SK-N-SH (cell line): ENCODE measurements around the gene ENDOV. TPM values are rescaled to one million over a fixed set of nuclear protein-coding genes. Genes with fewer than 3 reads are reported as not detected.

Source experiments
- CTCF ChIA-PET: fragments of 300-600, 350-600 bp; formaldehyde crosslinking; extraction: SDS; loops from one replicate; lab custom pipeline; 2021; lab: Yijun Ruan, JAX
- POLR2A ChIA-PET: fragments of 350-600 bp; sonication (Branson Sonifier 250); formaldehyde crosslinking; extraction: SDS; loops from one replicate; lab custom pipeline; 2020; ENCODE audit warnings: antibody characterized with exemption, inconsistent platforms; lab: Yijun Ruan, JAX
- DNase-seq: peaks from one replicate; pipeline ENCODE4 v3.0.0; 2012
- H2AFZ ChIP-seq: fragments of 200-600 bp; sonication (generic); 2 replicates; pipeline ENCODE4 v1.8.1; 2016; ENCODE audit warnings: antibody characterized with exemption, mild to moderate bottlenecking, low read depth
- H3F3A ChIP-seq: fragments of 200-600 bp; sonication (generic); replicated peaks from 2 replicates; pipeline ENCODE3; 2016; ENCODE audit warnings: antibody characterized with exemption, mild to moderate bottlenecking; ENCODE audit not compliant: insufficient read depth
- H3K27ac ChIP-seq, 2 experiments: fragments of 200-500 bp in 1 of 2; fragments of 200-600 bp in 1 of 2; sonication (Bioruptor generic) in 1 of 2; sonication (generic), shearing (Covaris generic) in 1 of 2; 2 replicates each; pipeline versions ENCODE4 v1.5.1 to v1.6.1; 2014 to 2016; ENCODE audit warnings: low read depth in 2 of 2, inconsistent platforms in 1 of 2, low read length in 1 of 2, mild to moderate bottlenecking in 1 of 2, mixed read lengths in 1 of 2
- H3K27me3 ChIP-seq: fragments of 200-600 bp; sonication (generic), shearing (Covaris generic); 2 replicates; pipeline ENCODE4 v1.6.1; 2016; ENCODE audit warnings: mixed run types; ENCODE audit not compliant: insufficient read depth
- H3K36me3 ChIP-seq, 2 experiments: fragments of 200-500 bp in 1 of 2; fragments of 200-600 bp in 1 of 2; sonication (Bioruptor generic) in 1 of 2; sonication (generic) in 1 of 2; replicated peaks in 1 of 2; 2 replicates each; pipeline versions ENCODE3 to v1.5.1; 2014 to 2016; ENCODE audit warnings: low read length in 1 of 2, mild to moderate bottlenecking in 1 of 2; ENCODE audit not compliant: insufficient read depth in 2 of 2, control insufficient read depth in 1 of 2
- H3K4me1 ChIP-seq, 2 experiments: fragments of 200-500 bp in 1 of 2; fragments of 200-600 bp in 1 of 2; sonication (Bioruptor generic) in 1 of 2; sonication (generic), shearing (Covaris generic) in 1 of 2; 2 replicates each; pipeline versions ENCODE4 v1.5.1 to v1.6.1; 2014 to 2016; ENCODE audit warnings: low read depth in 1 of 2, low read length in 1 of 2, mixed run types in 1 of 2; ENCODE audit not compliant: insufficient read depth in 2 of 2, control insufficient read depth in 1 of 2
- H3K4me2 ChIP-seq: fragments of 200-600 bp; sonication (generic), shearing (Covaris generic); 2 replicates; pipeline ENCODE4 v1.6.1; 2017; ENCODE audit warnings: mixed run types
- H3K4me3 ChIP-seq, 2 experiments: fragments of 200-500 bp in 1 of 2; fragments of 200-600 bp in 1 of 2; sonication (Bioruptor generic) in 1 of 2; sonication (generic), shearing (Covaris generic) in 1 of 2; 2 replicates each; pipeline versions ENCODE4 v1.5.1 to v1.8.1; 2014 to 2016; ENCODE audit warnings: low read depth in 2 of 2, inconsistent platforms in 1 of 2, low read length in 1 of 2, mild to moderate bottlenecking in 1 of 2, mixed read lengths in 1 of 2, moderate library complexity in 1 of 2
- H3K79me2 ChIP-seq: fragments of 200-600 bp; sonication (generic); 2 replicates; pipeline ENCODE4 v1.8.1; 2017; ENCODE audit warnings: mild to moderate bottlenecking; ENCODE audit not compliant: insufficient read depth
- H3K9ac ChIP-seq: fragments of 200-600 bp; sonication (generic); 2 replicates; pipeline ENCODE4 v1.6.1; 2017; ENCODE audit warnings: mixed run types
- H3K9me2 ChIP-seq: fragments of 200-600 bp; sonication (generic); 2 replicates; pipeline ENCODE4 v1.6.1; 2017; ENCODE audit warnings: mixed run types
- H3K9me3 ChIP-seq: fragments of 200-600 bp; sonication (generic); 2 replicates; pipeline ENCODE4 v1.6.1; 2017; ENCODE audit warnings: mixed run types, mild to moderate bottlenecking, moderate library complexity
- H4K20me1 ChIP-seq: fragments of 200-600 bp; sonication (generic); 2 replicates; pipeline ENCODE4 v1.6.1; 2017; ENCODE audit warnings: mild to moderate bottlenecking, mixed run types; ENCODE audit not compliant: insufficient read depth
- EP300 ChIP-seq, 2 experiments: IDR thresholded peaks; 2 replicates each; pipeline versions ENCODE4 v1.4.0 to v1.6.1; 2012; ENCODE audit warnings: borderline replicate concordance in 1 of 2, low read depth in 1 of 2, low read length in 1 of 2
- FOXJ3 ChIP-seq: sonication (generic); formaldehyde crosslinking; IDR thresholded peaks from 2 replicates; pipeline ENCODE4 v1.5.1; 2020; ENCODE audit warnings: mild to moderate bottlenecking, missing genetic modification reagents
- NRF1 ChIP-seq: IDR thresholded peaks from 2 replicates; pipeline ENCODE4 v1.6.1; 2012; ENCODE audit warnings: low read depth, mild to moderate bottlenecking, low read length
- POLR2AphosphoS5 ChIP-seq: IDR thresholded peaks from 2 replicates; pipeline ENCODE4 v1.6.1; 2012; ENCODE audit warnings: low read depth, low read length
- SIN3A ChIP-seq: IDR thresholded peaks from 2 replicates; pipeline ENCODE4 v1.6.1; 2012; ENCODE audit warnings: low read depth, mild to moderate bottlenecking, low read length, moderate library complexity, borderline replicate concordance
- SMC3 ChIP-seq: IDR thresholded peaks from 2 replicates; pipeline ENCODE4 v1.6.1; 2012; ENCODE audit warnings: low read depth, low read length, improper control_type of control experiment
- TAF1 ChIP-seq: IDR thresholded peaks from 2 replicates; pipeline ENCODE4 v1.6.1; 2012; ENCODE audit warnings: low read depth, mild to moderate bottlenecking, low read length, moderate library complexity, borderline replicate concordance
- TEAD4 ChIP-seq: IDR thresholded peaks from 2 replicates; pipeline ENCODE4 v1.4.0; 2012; ENCODE audit warnings: mild to moderate bottlenecking, borderline replicate concordance; ENCODE audit not compliant: insufficient read depth
- YY1 ChIP-seq: IDR thresholded peaks from 2 replicates; pipeline ENCODE4 v1.4.0; 2012; ENCODE audit warnings: low read depth, mild to moderate bottlenecking
- WGBS: methylation state at CpG from one replicate; pipeline ENCODE4 v1.1.6; 2017; ENCODE audit warnings: low lambda C conversion rate; 5-methylcytosine and 5-hydroxymethylcytosine counted together
- polyA plus RNA-seq, 3 experiments: library from polyadenylated mRNA; depleted of rRNA; stranded (reverse); fragments of >200 nt; gene quantifications; 2 replicates each; pipeline ENCODE4 v1.2.3, GENCODE V29; 2012
- TF ChIP-seq, protein P1 (sequence below): IDR thresholded peaks from 2 replicates; pipeline ENCODE4 v1.4.0; 2012; ENCODE audit warnings: low read depth
- TF ChIP-seq, protein P2 (sequence below): fragments of 150-350 bp; IDR thresholded peaks from 2 replicates; pipeline ENCODE4 v1.6.1; 2016; ENCODE audit warnings: mild to moderate bottlenecking, low read depth, low read length
- TF ChIP-seq, protein P3 (sequence below): fragments of 150-350 bp; IDR thresholded peaks from 2 replicates; pipeline ENCODE4 v1.6.1; 2017; ENCODE audit warnings: antibody characterized with exemption, low read length, low read depth, borderline replicate concordance

The ENDOV gene
- polyA plus RNA-seq, 1 of the 3 experiments (the other 2 are of a cell fraction): 83.6 TPM

DNA sequence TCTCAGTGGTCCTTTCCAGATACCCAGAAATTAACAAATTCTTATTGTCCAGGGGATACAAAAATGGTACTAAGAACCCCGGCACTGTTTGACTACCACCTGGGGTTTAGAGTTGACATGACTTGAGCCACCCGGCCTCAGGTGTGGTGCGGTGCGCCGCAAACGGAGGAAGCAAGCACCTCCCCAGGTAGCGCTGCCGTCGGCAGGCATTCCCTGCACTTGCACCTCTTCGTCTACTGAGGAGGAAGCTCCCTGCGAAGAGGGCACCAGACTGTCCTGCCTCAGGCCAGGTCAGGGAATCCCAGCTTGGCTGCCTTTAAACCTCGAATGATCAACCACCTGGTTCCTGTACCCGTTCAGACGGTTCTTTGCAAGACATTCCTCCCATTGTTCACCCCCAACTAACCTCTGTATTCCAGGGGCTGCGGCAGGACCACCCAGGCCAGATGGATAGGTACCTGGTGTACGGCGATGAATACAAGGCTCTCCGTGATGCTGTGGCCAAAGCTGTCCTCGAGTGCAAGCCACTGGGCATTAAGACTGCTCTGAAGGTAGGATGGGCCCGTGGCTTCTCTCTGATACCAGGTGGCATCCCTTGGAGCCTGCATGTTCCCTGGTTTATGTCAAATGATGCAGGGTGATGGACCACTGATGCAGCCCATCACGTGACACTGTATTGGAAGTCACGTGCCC is 40.8 kb upstream of the ENDOV start:
- Histone ChIP-seq H3K36me3 (peaks cover 75 to 87% of the 10 kb centered on the region in 2 experiments), H3K4me3 (no peak overlapping the region), H3K27me3 (no peaks in the 10 kb centered on the region), H3K4me1 (no peaks in the 10 kb centered on the region), H4K20me1 (no peaks in the 10 kb centered on the region), H2AFZ (no peak overlapping the region), H3K4me2 (no peak overlapping the region), H3K9me2 (no peaks in the 10 kb centered on the region), H3K9ac (no peak overlapping the region), H3K9me3 (no peaks in the 10 kb centered on the region), H3K79me2 (no peaks in the 10 kb centered on the region), H3K27ac (no peak overlapping the region), H3F3A (no peaks in the 10 kb centered on the region)
- POLR2A ChIA-PET: no interaction called here
- no peak for DNase-seq
- TF ChIP-seq, protein P1, sequence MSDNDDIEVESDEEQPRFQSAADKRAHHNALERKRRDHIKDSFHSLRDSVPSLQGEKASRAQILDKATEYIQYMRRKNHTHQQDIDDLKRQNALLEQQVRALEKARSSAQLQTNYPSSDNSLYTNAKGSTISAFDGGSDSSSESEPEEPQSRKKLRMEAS: no peak
- no peak for TF ChIP-seq SMC3
- no peak for TF ChIP-seq YY1
- TF ChIP-seq NRF1: no peak
- TF ChIP-seq FOXJ3 (CRISPR knock-in tag): no peak
- no peak for TF ChIP-seq SIN3A
- TF ChIP-seq TAF1: no peak
- TF ChIP-seq POLR2AphosphoS5: no peak
- no peak for TF ChIP-seq TEAD4
- TF ChIP-seq EP300 (IDR thresholded peaks at IDR 0.05; ENCODE audit: borderline replicate concordance in 1 of 2, low read depth in 1 of 2, low read length in 1 of 2): no peak
- 95% methylated on average over 20 of the region's 22 CpGs for WGBS
- CTCF ChIA-PET: interaction anchor here (0.6 to 1.0 kb wide), 3 partner anchors 9 to 762 kb away, joined by 3 to 4 read pairs (median 3); no protein-coding TSS in a partner anchor

DNA sequence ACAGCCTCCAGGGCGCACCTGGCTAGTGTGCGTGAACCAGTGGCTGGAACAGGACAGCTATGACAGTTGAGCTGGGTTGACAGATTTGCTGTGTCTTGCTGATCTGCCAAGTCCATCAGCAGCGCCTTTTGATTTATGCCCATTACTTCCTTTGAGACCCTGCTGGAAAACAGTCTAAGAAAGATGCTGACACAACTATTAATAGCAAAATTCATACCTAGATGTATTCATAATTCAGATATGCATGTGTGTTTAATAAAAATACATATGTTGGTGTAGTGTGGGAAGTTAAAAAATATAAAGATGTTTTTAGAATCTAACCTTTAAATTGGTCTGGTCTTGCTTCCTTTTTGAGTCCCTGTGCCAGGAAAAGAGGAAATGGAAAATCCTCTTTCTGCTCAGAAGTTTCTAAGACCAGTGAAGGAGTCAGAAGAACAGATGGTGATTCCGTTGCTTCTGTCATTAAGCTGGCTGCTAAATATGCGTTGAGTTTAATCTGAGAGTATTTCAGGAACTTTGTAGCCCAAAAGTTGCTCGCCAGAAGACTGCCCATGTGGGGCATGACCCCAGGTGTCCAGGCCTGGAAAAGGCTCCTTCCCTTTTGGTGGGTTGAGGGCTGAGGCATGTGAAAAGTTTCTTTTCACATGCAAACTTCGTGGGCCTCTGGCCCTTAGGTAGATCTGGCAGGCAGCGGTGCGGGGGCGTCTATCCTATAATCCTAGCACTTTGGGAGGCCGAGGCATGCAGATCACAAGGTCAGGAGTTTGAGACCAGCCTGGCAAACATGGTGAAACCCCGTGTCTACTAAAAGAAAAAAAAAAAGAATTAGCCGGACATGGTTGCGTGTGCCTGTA is 40.0 kb upstream of the ENDOV start:
- no peak for DNase-seq
- H2AFZ ChIP-seq: no peak overlapping the region
- no peaks in the 10 kb centered on the region for H3K4me1 ChIP-seq
- ChIA-PET CTCF (interaction anchor here (0.6 to 1.0 kb wide), 3 partner anchors 10 to 36 kb away, joined by 3 to 4 read pairs (median 3); no protein-coding TSS in a partner anchor), POLR2A (no interaction called here)
- H3K27me3 ChIP-seq: no peaks in the 10 kb centered on the region
- no peak overlapping the region for H3K27ac ChIP-seq
- no peaks in the 10 kb centered on the region for H3F3A ChIP-seq
- H3K4me2 ChIP-seq: no peak overlapping the region
- H3K4me3 ChIP-seq: no peak overlapping the region
- 91% methylated on average over 14 of the region's 14 CpGs for WGBS
- H3K9ac ChIP-seq: no peak overlapping the region
- no peaks in the 10 kb centered on the region for H3K79me2 ChIP-seq
- H4K20me1 ChIP-seq: no peaks in the 10 kb centered on the region
- TF ChIP-seq, protein P2, sequence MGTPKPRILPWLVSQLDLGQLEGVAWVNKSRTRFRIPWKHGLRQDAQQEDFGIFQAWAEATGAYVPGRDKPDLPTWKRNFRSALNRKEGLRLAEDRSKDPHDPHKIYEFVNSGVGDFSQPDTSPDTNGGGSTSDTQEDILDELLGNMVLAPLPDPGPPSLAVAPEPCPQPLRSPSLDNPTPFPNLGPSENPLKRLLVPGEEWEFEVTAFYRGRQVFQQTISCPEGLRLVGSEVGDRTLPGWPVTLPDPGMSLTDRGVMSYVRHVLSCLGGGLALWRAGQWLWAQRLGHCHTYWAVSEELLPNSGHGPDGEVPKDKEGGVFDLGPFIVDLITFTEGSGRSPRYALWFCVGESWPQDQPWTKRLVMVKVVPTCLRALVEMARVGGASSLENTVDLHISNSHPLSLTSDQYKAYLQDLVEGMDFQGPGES: no peak
- TF ChIP-seq, protein P3, sequence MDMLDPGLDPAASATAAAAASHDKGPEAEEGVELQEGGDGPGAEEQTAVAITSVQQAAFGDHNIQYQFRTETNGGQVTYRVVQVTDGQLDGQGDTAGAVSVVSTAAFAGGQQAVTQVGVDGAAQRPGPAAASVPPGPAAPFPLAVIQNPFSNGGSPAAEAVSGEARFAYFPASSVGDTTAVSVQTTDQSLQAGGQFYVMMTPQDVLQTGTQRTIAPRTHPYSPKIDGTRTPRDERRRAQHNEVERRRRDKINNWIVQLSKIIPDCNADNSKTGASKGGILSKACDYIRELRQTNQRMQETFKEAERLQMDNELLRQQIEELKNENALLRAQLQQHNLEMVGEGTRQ: no peak
- TF ChIP-seq, all 33 proteins: peak for 0
- Histone ChIP-seq H3K36me3 (peaks cover 75 to 88% of the 10 kb centered on the region in 2 experiments), H3K9me2 (no peaks in the 10 kb centered on the region), H3K9me3 (no peaks in the 10 kb centered on the region)
